Measurements from ENCODE around the gene CAPRIN2. TPM values are rescaled to one million over a fixed set of nuclear protein-coding genes. Genes with fewer than 3 reads are reported as not detected.

The CAPRIN2 gene
- total RNA-seq, 6 experiments from 2014 or later, result 13.3 to 21.4 (median 19.1) TPM

DNA sequence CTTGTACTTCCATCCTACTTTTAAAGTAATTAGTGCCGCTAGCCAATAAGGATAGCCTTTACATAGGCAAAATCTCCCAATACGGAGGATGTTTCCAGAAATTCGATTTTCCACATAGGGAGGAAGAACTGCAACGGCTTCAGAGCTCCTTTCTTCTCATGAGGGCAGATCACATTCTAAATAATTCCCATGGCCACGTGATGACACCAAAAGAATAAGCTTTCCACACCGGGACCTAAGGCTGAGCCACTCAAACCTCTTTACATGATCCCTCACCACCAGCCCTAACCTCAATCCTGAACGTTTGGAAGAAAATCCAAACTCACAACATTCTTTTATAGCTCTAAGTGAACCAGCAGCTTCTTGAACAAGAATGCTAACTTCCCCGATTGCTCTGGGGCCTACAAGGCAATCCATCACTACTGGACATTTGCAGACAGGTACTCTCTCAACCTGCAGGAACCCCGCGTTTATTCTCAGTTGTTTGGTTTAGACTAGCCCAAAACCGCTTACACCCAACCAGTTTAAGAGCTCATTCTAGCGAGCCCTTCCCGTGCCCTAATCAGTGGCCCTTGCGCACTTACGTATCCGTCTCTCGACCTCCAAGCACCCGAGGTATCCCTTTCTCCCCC lies 884 bp downstream of the CAPRIN2 start:
- H3K4me3 Mint-ChIP-seq, result peak overlapping the region; percentile 96
- H3K27ac Mint-ChIP-seq, result peak overlapping the region; percentile 78
- no peaks in the 10 kb centered on the region for H3K9me3 Mint-ChIP-seq
- DNase-seq, result peak; percentile 5
- peaks cover 11% of the 10 kb centered on the region; the same call in 1 of the 2 replicates for H3K36me3 Mint-ChIP-seq (ENCODE audit: low read depth)
- H3K27me3 Mint-ChIP-seq (ENCODE audit: insufficient read depth), result peaks cover 3% of the 10 kb centered on the region
- H3K4me1 Mint-ChIP-seq (ENCODE audit: low read depth), result peaks cover 58% of the 10 kb centered on the region
- no peak for TF ChIP-seq CTCF (IDR thresholded peaks at IDR 0.05)

GRCh38 chr12:30753233-30753632 lies 1.5 kb downstream of the CAPRIN2 start:
- Mint-ChIP-seq H3K27me3 (ENCODE audit: insufficient read depth) (peaks cover 3% of the 10 kb centered on the region), H3K27ac (peak overlapping the region; percentile 78; the same call in 1 of the 2 replicates), H3K36me3 (ENCODE audit: low read depth) (peaks cover 11% of the 10 kb centered on the region; the same call in 1 of the 2 replicates), H3K4me1 (ENCODE audit: low read depth) (peaks cover 64% of the 10 kb centered on the region), H3K9me3 (no peaks in the 10 kb centered on the region), H3K4me3 (peak overlapping the region; percentile 96)
- no peak for DNase-seq
- TF ChIP-seq CTCF (IDR thresholded peaks at IDR 0.05), result peak; percentile 55

DNA sequence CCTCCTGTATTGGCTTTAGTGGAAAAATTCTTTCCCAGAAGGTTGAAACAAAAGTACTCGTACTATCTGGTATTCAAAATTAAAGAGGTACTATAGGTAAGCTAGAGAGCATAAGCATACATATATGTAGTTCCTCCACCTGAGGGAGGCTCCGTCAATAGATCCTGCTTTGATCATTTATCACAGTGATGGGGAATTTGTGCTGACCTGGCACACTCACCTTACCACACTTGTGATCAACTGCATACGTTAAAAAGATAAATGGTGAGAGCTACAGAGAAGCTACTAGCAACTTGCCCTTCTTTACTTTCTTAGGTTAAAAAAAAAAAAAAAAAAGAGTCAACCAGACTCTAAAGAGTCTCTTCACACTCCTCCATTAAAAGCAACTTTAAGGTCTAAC lies 2.5 kb downstream of the CAPRIN2 start:
- Mint-ChIP-seq H3K9me3 (no peaks in the 10 kb centered on the region), H3K4me3 (peak overlapping the region; percentile 96; the same call in 1 of the 2 replicates), H3K4me1 (ENCODE audit: low read depth) (peaks cover 72% of the 10 kb centered on the region), H3K36me3 (ENCODE audit: low read depth) (peaks cover 21% of the 10 kb centered on the region), H3K27ac (0 out of 2 replicates have a peak overlapping the region, but pooled peaks have one; percentile 3), H3K27me3 (ENCODE audit: insufficient read depth) (peaks cover 3% of the 10 kb centered on the region)
- no peak for TF ChIP-seq CTCF (IDR thresholded peaks at IDR 0.05)
- DNase-seq, result no peak

GRCh38 chr12:30748147-30748546 lies 6.6 kb downstream of the CAPRIN2 start:
- no peaks in the 10 kb centered on the region for H3K27me3 Mint-ChIP-seq (ENCODE audit: insufficient read depth)
- H3K4me3 Mint-ChIP-seq, result no peak overlapping the region
- peaks cover 59% of the 10 kb centered on the region for H3K4me1 Mint-ChIP-seq (ENCODE audit: low read depth)
- no peaks in the 10 kb centered on the region for H3K9me3 Mint-ChIP-seq
- no peak for DNase-seq
- peaks cover 35% of the 10 kb centered on the region for H3K36me3 Mint-ChIP-seq (ENCODE audit: low read depth)
- no peak overlapping the region for H3K27ac Mint-ChIP-seq
- TF ChIP-seq CTCF (IDR thresholded peaks at IDR 0.05), result no peak

- peaks cover 46% of the 10 kb centered on the region for H3K4me1 Mint-ChIP-seq (ENCODE audit: low read depth)
- no peaks in the 10 kb centered on the region for H3K9me3 Mint-ChIP-seq
- DNase-seq, result no peak
- no peaks in the 10 kb centered on the region for H3K27me3 Mint-ChIP-seq (ENCODE audit: insufficient read depth)
- peaks cover 29% of the 10 kb centered on the region for H3K36me3 Mint-ChIP-seq (ENCODE audit: low read depth)
- no peak overlapping the region for H3K27ac Mint-ChIP-seq
- H3K4me3 Mint-ChIP-seq, result no peak overlapping the region
- TF ChIP-seq CTCF (IDR thresholded peaks at IDR 0.05), result no peak
Observed at GRCh38 chr12:30746190-30746589, 8.6 kb downstream of the CAPRIN2 start.

Data from HFFc6 (cell line).